HG02852 (cell line): Measurements from ENCODE around the gene PQBP1.
A peak's percentile ranks its signal among the peaks of the same experiment; 100 is the strongest.

ENCODE experiments used
- ATAC-seq: cut with Tn5 transposase; IDR thresholded peaks from one replicate; pipeline ENCODE4 v1.9.1; 2021; ENCODE audit warnings: mild to moderate bottlenecking, moderate library complexity; ENCODE audit not compliant: unreplicated experiment

The PQBP1 gene

GRCh38 chrX:48899078-48899410 lies 1.3 kb downstream of the PQBP1 start:
- ATAC-seq: no peak

GRCh38 chrX:48901069-48901468 lies 3.3 kb downstream of the PQBP1 start:
- no peak for ATAC-seq

- ATAC-seq: no peak
These were observed 4.4 kb downstream of the PQBP1 start for GRCh38 chrX:48902135-48902534.

- ATAC-seq: no peak
These were observed 5.0 kb downstream of the PQBP1 start for GRCh38 chrX:48902776-48903175.

- ATAC-seq: no peak
These were observed 5.6 kb downstream of the PQBP1 start for GRCh38 chrX:48903290-48903689.

GRCh38 chrX:48904180-48904579 lies 6.5 kb downstream of the PQBP1 start:
- ATAC-seq: no peak

GRCh38 chrX:48904626-48905025 lies 6.9 kb downstream of the PQBP1 start:
- ATAC-seq: no peak

- ATAC-seq: no peak
These were observed 7.5 kb downstream of the PQBP1 start for GRCh38 chrX:48905090-48905790.

- ATAC-seq: no peak
These were observed 10.9 kb downstream of the PQBP1 start for GRCh38 chrX:48908600-48908999.

- ATAC-seq: no peak
These were observed 12.1 kb downstream of the PQBP1 start for GRCh38 chrX:48909703-48910294.

- no peak for ATAC-seq
These were observed 13.2 kb downstream of the PQBP1 start for GRCh38 chrX:48910926-48911411.

- peak; percentile 68 for ATAC-seq
These were observed 13.9 kb downstream of the PQBP1 start, which contains the start of gene SLC35A2 for GRCh38 chrX:48911412-48912182. Gene SLC35A2 (minus strand): TSS chrX:48911646. CDS start chrX:48911636, 10 bp downstream.

- ATAC-seq: no peak
These were observed 16.1 kb downstream of the PQBP1 start for GRCh38 chrX:48913605-48914366.

- ATAC-seq: no peak
These were observed 17.1 kb downstream of the PQBP1 start for GRCh38 chrX:48914593-48915493.

- peak; percentile 39 for ATAC-seq
These were observed 19.6 kb downstream of the PQBP1 start for GRCh38 chrX:48917139-48918001.

GRCh38 chrX:48918301-48918642 lies 20.5 kb downstream of the PQBP1 start:
- ATAC-seq: no peak

GRCh38 chrX:48918643-48919340 lies 21.1 kb downstream of the PQBP1 start, which contains the start of gene PIM2:
Gene PIM2 (minus strand): TSS chrX:48919024. CDS start chrX:48918834, 190 bp downstream.
- ATAC-seq: peak; percentile 74

GRCh38 chrX:48919360-48919841 lies 21.7 kb downstream of the PQBP1 start:
- no peak for ATAC-seq
